ENCODE measurements around the gene TBC1D8. TPM values are rescaled to one million over a fixed set of nuclear protein-coding genes. Genes with fewer than 3 reads are reported as not detected.

Gene TBC1D8
- total and polyA plus RNA-seq, 2 of the 8 experiments (the other 6 are each of a cell fraction or from before 2014, with no cell fraction given), result 20.8 to 21.8 TPM

DNA sequence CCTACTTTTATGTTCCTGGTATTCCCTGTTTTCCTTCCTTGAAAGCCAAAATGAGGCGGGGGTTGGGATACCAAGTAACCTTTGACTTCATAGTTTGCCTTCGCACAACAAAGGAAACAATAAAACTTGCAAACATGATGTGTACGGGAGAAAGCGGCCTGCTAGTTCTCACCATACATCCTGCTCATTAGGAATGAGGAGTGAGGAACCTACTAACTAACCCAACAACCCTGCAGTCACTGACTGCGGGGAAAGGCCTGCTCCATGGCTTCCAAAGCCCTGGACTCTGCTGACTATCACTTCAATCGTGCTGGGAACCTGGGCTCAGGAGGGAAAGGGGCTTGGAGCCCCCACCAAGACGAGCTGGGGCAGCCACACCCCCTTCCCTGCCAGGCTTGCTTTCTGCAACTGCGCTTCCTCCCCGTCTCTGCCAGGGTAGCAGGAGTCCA is 124.9 kb downstream of the TBC1D8 start (continued):
- TF ChIP-seq, protein P1, sequence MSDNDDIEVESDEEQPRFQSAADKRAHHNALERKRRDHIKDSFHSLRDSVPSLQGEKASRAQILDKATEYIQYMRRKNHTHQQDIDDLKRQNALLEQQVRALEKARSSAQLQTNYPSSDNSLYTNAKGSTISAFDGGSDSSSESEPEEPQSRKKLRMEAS (IDR thresholded peaks at IDR 0.05), result no peak
- TF ChIP-seq, protein P2, sequence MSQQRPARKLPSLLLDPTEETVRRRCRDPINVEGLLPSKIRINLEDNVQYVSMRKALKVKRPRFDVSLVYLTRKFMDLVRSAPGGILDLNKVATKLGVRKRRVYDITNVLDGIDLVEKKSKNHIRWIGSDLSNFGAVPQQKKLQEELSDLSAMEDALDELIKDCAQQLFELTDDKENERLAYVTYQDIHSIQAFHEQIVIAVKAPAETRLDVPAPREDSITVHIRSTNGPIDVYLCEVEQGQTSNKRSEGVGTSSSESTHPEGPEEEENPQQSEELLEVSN (IDR thresholded peaks at IDR 0.05), result no peak
- no peak for TF ChIP-seq POLR2A (IDR thresholded peaks at IDR 0.05; ENCODE audit: control extremely low read depth in 1 of 2, low read depth in 2 of 2, low read length in 2 of 2)
